ENCODE measurements around the gene SAV1. TPM values are rescaled to one million over a fixed set of nuclear protein-coding genes. Genes with fewer than 3 reads are reported as not detected.

Gene SAV1
- total and polyA plus RNA-seq, 2 of the 4 experiments (the other 2 are of a cell fraction), result 17.0 to 18.8 TPM

DNA sequence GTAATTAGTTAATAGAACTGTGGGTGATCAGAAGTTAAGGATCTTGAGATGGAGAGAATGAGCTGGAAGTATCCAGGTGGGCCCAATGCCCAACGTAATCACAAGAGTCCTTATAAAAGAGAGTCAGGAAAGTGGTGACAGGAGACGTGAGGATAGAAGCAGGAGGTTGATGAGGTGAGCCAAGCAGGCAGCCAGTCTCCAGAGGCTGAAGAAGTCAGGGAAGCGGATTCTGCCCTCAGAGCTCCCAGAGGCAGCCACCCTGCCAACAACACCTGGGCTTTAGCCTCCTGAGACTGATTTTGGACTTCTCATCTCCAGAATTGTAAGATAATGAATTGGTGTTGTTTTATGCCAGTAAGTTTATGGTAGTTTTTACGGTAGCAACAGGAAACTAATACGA is 10.1 kb upstream of the SAV1 start:
- Histone ChIP-seq H3K79me1 (ENCODE audit: low read depth in 1 of 2, low read length in 2 of 2) (peaks cover 0 to 10% of the 10 kb centered on the region in 2 experiments; a peak in 1 of 4 replicates), H3K9me1 (ENCODE audit: insufficient read depth, low read length) (peaks cover 16% of the 10 kb centered on the region), H2AK9ac (replicated peaks; ENCODE audit: low read depth, low read length, poor library complexity) (peak overlapping the region; percentile 73), H3K9me3 (ENCODE audit: control insufficient read depth, insufficient read depth, low read length) (no peaks in the 10 kb centered on the region), H3K56ac (ENCODE audit: extremely low read depth, insufficient read depth, low read length) (peak overlapping the region; percentile 29; the same call in 1 of the 2 replicates), H3K4ac (ENCODE audit: low read depth, low read length) (peak overlapping the region; percentile 96), H3K27ac (ENCODE audit: insufficient read depth, low read length) (peak overlapping the region; percentile 26; the same call in 1 of the 2 replicates), H3K18ac (ENCODE audit: low read depth, low read length) (peak overlapping the region; percentile 72), H3K9ac (ENCODE audit: low read depth, low read length) (no peak overlapping the region), H3K23ac (ENCODE audit: low read depth, low read length) (peak overlapping the region; percentile 82), H2BK5ac (ENCODE audit: low read depth, low read length, poor library complexity, severe bottlenecking) (peak overlapping the region; percentile 86), H2BK120ac (ENCODE audit: low read depth, low read length) (peak overlapping the region; percentile 99), H4K20me1 (ENCODE audit: insufficient read depth, low read length) (no peaks in the 10 kb centered on the region), H2AK5ac (ENCODE audit: low read depth, low read length) (peak overlapping the region; percentile 99), H3K36me3 (ENCODE audit: control insufficient read depth, insufficient read depth, low read length) (no peaks in the 10 kb centered on the region), H4K91ac (ENCODE audit: insufficient read depth, low read depth, low read length) (peak overlapping the region; percentile 93), H2AFZ (replicated peaks; ENCODE audit: low read length, poor library complexity) (peak overlapping the region; percentile 60), H2BK20ac (ENCODE audit: low read depth, low read length) (peak overlapping the region; percentile 99), H3K27me3 (ENCODE audit: control insufficient read depth, insufficient read depth, low read length) (no peaks in the 10 kb centered on the region), H3K4me2 (ENCODE audit: low read depth, low read length) (peak overlapping the region; percentile 48; the same call in 1 of the 2 replicates), H4K8ac (ENCODE audit: low read depth in 2 of 2, low read length in 2 of 2) (peak overlapping the region; percentile 53 to 87), H3K4me1 (ENCODE audit: control insufficient read depth, insufficient read depth, low read length) (peaks cover 20% of the 10 kb centered on the region), H3K4me3 (ENCODE audit: insufficient read depth, low read depth, low read length) (no peak overlapping the region), H4K5ac (ENCODE audit: low read depth, low read length) (peak overlapping the region; percentile 56), H2BK15ac (ENCODE audit: low read depth, low read length) (peak overlapping the region; percentile 89; the same call in 2 of the 3 replicates), H3K14ac (replicated peaks; ENCODE audit: low read depth, low read length) (peak overlapping the region; percentile 96)
- no peak for TF ChIP-seq CEBPB (IDR thresholded peaks at IDR 0.05; ENCODE audit: low read depth, low read length)
- no peak for TF ChIP-seq MAFK (IDR thresholded peaks at IDR 0.05; ENCODE audit: low read depth, low read length)
- TF ChIP-seq MAZ (IDR thresholded peaks at IDR 0.05; ENCODE audit: borderline replicate concordance, low read depth, low read length), result no peak
- no peak for TF ChIP-seq MXI1 (IDR thresholded peaks at IDR 0.05; ENCODE audit: borderline replicate concordance, low read depth, low read length)
- no peak for TF ChIP-seq BHLHE40 (IDR thresholded peaks at IDR 0.05; ENCODE audit: low read depth, low read length)
- no peak for TF ChIP-seq SMC3 (IDR thresholded peaks at IDR 0.05; ENCODE audit: low read depth, low read length)
- TF ChIP-seq NFE2L2 (IDR thresholded peaks at IDR 0.05; ENCODE audit: low read depth, low read length), result no peak
- no peak for TF ChIP-seq RFX5 (IDR thresholded peaks at IDR 0.05; ENCODE audit: low read depth, low read length)
- TF ChIP-seq RAD21 (IDR thresholded peaks at IDR 0.05; ENCODE audit: low read length), result no peak
- TF ChIP-seq ELK1 (IDR thresholded peaks at IDR 0.05; ENCODE audit: borderline replicate concordance, low read depth, low read length), result no peak
- dilution Hi-C loops (cut with HindIII; ENCODE audit: low sequenced_read_pairs, unreplicated experiment), result no loop called here
- ChIA-PET POLR2A (ENCODE audit: unreplicated experiment) (no interaction called here), CTCF (interaction anchor here (1.1 kb wide), 1 partner anchor 42 kb away, joined by 3 read pairs; no protein-coding TSS in a partner anchor)
- no peak for ATAC-seq (ENCODE audit: low read depth)
- intact Hi-C loops (cut with micrococcal nuclease), result no loop called here
- no peak for DNase-seq
- in situ Hi-C loops (cut with MboI; ENCODE audit: low sequenced_read_pairs), result no loop called here
- BruUV-seq (replicated peaks), result no TSS peak
- WGBS, 2 experiments (ENCODE audit: extremely low coverage in 2 of 2, insufficient read length in 1 of 2), result no CpG with 5 or more reads among the region's 5 CpGs
